Activated B cell treated with CpG ODN at 0.5 μM for 24 hours (primary cell): ENCODE results near the gene DTNA. TPM values are rescaled to one million over a fixed set of nuclear protein-coding genes. Genes with fewer than 3 reads are reported as not detected.

ENCODE experiments used
- ATAC-seq: fragments of 200-7000 bp; cut with Tn5 transposase; one replicate; pipeline ENCODE4 v1.10.0; 2021; ENCODE audit warnings: low read depth, mild to moderate bottlenecking, moderate library complexity
- CTCF ChIA-PET: fragments of 350-600 bp; sonication (Branson Sonifier 250); formaldehyde crosslinking; loops from one replicate; lab custom pipeline; 2021; ENCODE audit warnings: antibody characterized with exemption; lab: Charles Lee
- POLR2A ChIA-PET: fragments of 350-600 bp; sonication (Branson Sonifier 250); formaldehyde crosslinking; loops from one replicate; lab custom pipeline; 2021; ENCODE audit warnings: antibody characterized with exemption; lab: Charles Lee
- DNase-seq: peaks from one replicate; pipeline ENCODE4 v3.0.0; 2022
- H3K27ac Mint-ChIP-seq: one replicate; pipeline ENCODE4 v1.8.0; 2020; ENCODE audit warnings: mixed read lengths
- H3K27me3 Mint-ChIP-seq: one replicate; pipeline ENCODE4 v1.8.0; 2021; ENCODE audit warnings: mixed read lengths
- H3K36me3 Mint-ChIP-seq: one replicate; pipeline ENCODE4 v1.8.0; 2021; ENCODE audit warnings: low read depth, mixed read lengths
- H3K4me1 Mint-ChIP-seq: one replicate; pipeline ENCODE4 v1.8.0; 2021; ENCODE audit warnings: mixed read lengths
- H3K4me3 Mint-ChIP-seq: one replicate; pipeline ENCODE4 v1.8.0; 2020; ENCODE audit warnings: mild to moderate bottlenecking, mixed read lengths
- H3K9me3 Mint-ChIP-seq: one replicate; pipeline ENCODE4 v1.8.0; 2020; ENCODE audit warnings: mixed read lengths
- CTCF ChIP-seq: fragments of 200-600 bp; IDR thresholded peaks from one replicate; pipeline ENCODE4 v1.8.0; 2022; ENCODE audit warnings: antibody characterized with exemption, mild to moderate bottlenecking
- intact Hi-C: fragments of 100-400 bp; cut with micrococcal nuclease; formaldehyde crosslinking; loops from one replicate; pipeline ENCODE4 v1.15.1; 2024
- total RNA-seq: library from RNA; stranded (reverse); gene quantifications from 2 replicates; pipeline ENCODE4 v1.2.3, GENCODE V29; 2022

DTNA gene
- total RNA-seq, 1 donor from 2014 or later, result not detected

GRCh38 chr18:34863702-34864101 is 153.6 kb downstream of the DTNA start:
- ChIA-PET CTCF (interaction anchor here (0.8 kb wide), 1 partner anchor 97 kb away, joined by 3 read pairs; no protein-coding TSS in a partner anchor), POLR2A (no interaction called here)
- Mint-ChIP-seq H3K4me3 (no peak overlapping the region), H3K36me3 (no peaks in the 10 kb centered on the region), H3K9me3 (no peaks in the 10 kb centered on the region), H3K27me3 (peaks cover 3% of the 10 kb centered on the region), H3K27ac (no peak overlapping the region), H3K4me1 (peaks cover 7% of the 10 kb centered on the region)
- ATAC-seq (no peak), DNase-seq (no peak)
- TF ChIP-seq CTCF, result no peak
- intact Hi-C loops, result loop anchor here (10.0 kb wide), 1 partner anchor 491 kb away; no protein-coding TSS in a partner anchor

- H3K27me3 Mint-ChIP-seq, result peaks cover 3% of the 10 kb centered on the region
- H3K36me3 Mint-ChIP-seq, result no peaks in the 10 kb centered on the region
- POLR2A ChIA-PET, result no interaction called here
- no peak for ATAC-seq
- H3K4me1 Mint-ChIP-seq, result peaks cover 7% of the 10 kb centered on the region
- H3K4me3 Mint-ChIP-seq, result no peak overlapping the region
- CTCF ChIA-PET, result no interaction called here
- DNase-seq, result no peak
- intact Hi-C loops, result loop anchor here (5.0 to 10.0 kb wide), 2 partner anchors 277 to 490 kb away; no protein-coding TSS in a partner anchor
- H3K9me3 Mint-ChIP-seq, result no peaks in the 10 kb centered on the region
- no peak overlapping the region for H3K27ac Mint-ChIP-seq
- TF ChIP-seq CTCF, result no peak
Observed at GRCh38 chr18:34864836-34865497, 154.9 kb downstream of the DTNA start.

- Mint-ChIP-seq H3K27me3 (peaks cover 3% of the 10 kb centered on the region), H3K4me1 (no peaks in the 10 kb centered on the region), H3K9me3 (no peaks in the 10 kb centered on the region), H3K27ac (no peak overlapping the region), H3K36me3 (no peaks in the 10 kb centered on the region), H3K4me3 (no peak overlapping the region)
- no peak for TF ChIP-seq CTCF
- CTCF ChIA-PET, result no interaction called here
- intact Hi-C loops, result loop anchor here (5.0 to 10.0 kb wide), 2 partner anchors 276 to 488 kb away; no protein-coding TSS in a partner anchor
- DNase-seq, result no peak
- POLR2A ChIA-PET, result no interaction called here
- ATAC-seq, result no peak
Observed at GRCh38 chr18:34866310-34866709, 156.2 kb downstream of the DTNA start.

- no peak for DNase-seq
- Mint-ChIP-seq H3K9me3 (no peaks in the 10 kb centered on the region), H3K36me3 (no peaks in the 10 kb centered on the region), H3K27me3 (peaks cover 3% of the 10 kb centered on the region), H3K27ac (no peak overlapping the region), H3K4me1 (no peaks in the 10 kb centered on the region), H3K4me3 (no peak overlapping the region)
- CTCF ChIA-PET, result no interaction called here
- intact Hi-C loops, result loop anchor here (5.0 to 10.0 kb wide), 2 partner anchors 276 to 488 kb away; no protein-coding TSS in a partner anchor
- POLR2A ChIA-PET, result no interaction called here
- TF ChIP-seq CTCF, result no peak
- ATAC-seq, result no peak
Observed at GRCh38 chr18:34866739-34867138, 156.6 kb downstream of the DTNA start.

- CTCF ChIA-PET, result interaction anchor here (1.2 kb wide), 1 partner anchor 276 kb away, joined by 4 read pairs; no protein-coding TSS in a partner anchor
- Mint-ChIP-seq H3K4me3 (no peak overlapping the region), H3K27ac (no peak overlapping the region), H3K36me3 (no peaks in the 10 kb centered on the region), H3K4me1 (no peaks in the 10 kb centered on the region), H3K9me3 (no peaks in the 10 kb centered on the region), H3K27me3 (peaks cover 3% of the 10 kb centered on the region)
- POLR2A ChIA-PET, result no interaction called here
- DNase-seq (no peak), ATAC-seq (no peak)
- intact Hi-C loops, result loop anchor here (5.0 to 10.0 kb wide), 2 partner anchors 275 to 487 kb away; no protein-coding TSS in a partner anchor
- TF ChIP-seq CTCF, result no peak
Observed at GRCh38 chr18:34867520-34867919, 157.4 kb downstream of the DTNA start.
